ENCODE results near the gene MAB21L4. TPM values are rescaled to one million over a fixed set of nuclear protein-coding genes. Genes with fewer than 3 reads are reported as not detected.

The MAB21L4 gene
- total RNA-seq, 2 experiments from 2014 or later, result not detected

DNA sequence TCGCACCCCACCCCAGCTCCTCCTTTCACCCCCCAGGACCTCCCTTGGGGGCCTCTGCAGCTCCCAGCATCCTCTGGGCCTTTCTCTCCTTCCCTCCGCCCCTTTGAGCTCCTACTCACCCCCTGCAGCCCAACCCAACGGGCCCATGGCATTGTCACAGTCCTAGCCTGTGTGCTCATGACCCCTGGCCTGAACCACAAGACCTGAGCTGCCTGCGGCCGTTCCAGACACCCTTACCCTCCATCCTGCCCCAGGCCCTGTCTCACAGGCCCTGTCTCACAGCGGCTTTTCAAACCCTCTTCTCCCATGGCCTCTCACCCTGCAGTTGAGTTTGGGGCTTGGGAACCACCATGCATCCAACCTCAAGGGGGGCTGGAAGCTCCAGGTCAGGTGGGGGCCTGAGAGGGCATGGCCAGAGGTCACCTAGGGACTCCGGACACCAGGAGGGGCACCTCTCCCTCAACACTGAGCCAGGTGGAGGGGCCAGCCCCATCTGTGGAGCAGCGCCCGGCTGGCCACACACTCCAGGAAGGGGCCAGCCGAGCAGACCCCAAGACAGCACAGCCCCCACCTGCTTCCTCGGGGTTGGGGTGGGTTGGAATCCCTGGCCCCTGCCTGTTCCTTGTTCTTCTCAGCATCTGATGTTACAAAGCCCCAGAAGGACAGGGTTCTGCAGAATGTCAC is 6.9 kb downstream of the MAB21L4 start:
- ChIA-PET POLR2A (interaction anchor here (0.7 kb wide), 1 partner anchor 245 kb away, joined by 4 read pairs; no protein-coding TSS in a partner anchor), CTCF (ENCODE audit: unreplicated experiment) (interaction anchor here (0.6 kb wide), 1 partner anchor 161 kb away, joined by 22 read pairs; no protein-coding TSS in a partner anchor)
- Histone ChIP-seq H3K27ac (ENCODE audit: low read depth, low read length, poor library complexity, severe bottlenecking) (no peak overlapping the region), H4K20me1 (ENCODE audit: insufficient read depth, low read length) (no peaks in the 10 kb centered on the region), H3K9me3 (ENCODE audit: low read length) (no peaks in the 10 kb centered on the region), H3K4me2 (ENCODE audit: low read length) (no peak overlapping the region), H3K36me3 (ENCODE audit: insufficient read depth, low read length) (no peaks in the 10 kb centered on the region), H3K9me2 (ENCODE audit: insufficient read depth, low read length) (no peaks in the 10 kb centered on the region), H3K79me2 (ENCODE audit: insufficient read depth, low read depth, low read length) (no peaks in the 10 kb centered on the region), H3K4me3 (ENCODE audit: low read depth, low read length, poor library complexity, severe bottlenecking) (no peak overlapping the region), H2AFZ (ENCODE audit: low read length) (no peak overlapping the region), H3K4me1 (ENCODE audit: insufficient read depth, low read length, poor library complexity, severe bottlenecking) (no peaks in the 10 kb centered on the region)
- intact Hi-C loops (cut with micrococcal nuclease; ENCODE audit: unreplicated experiment), result no loop called here
- BruUV-seq (replicated peaks), result no TSS peak
- DNase-seq (ENCODE audit: low spot score), result no peak
- no peak for TF ChIP-seq EZH2phosphoT487 (IDR thresholded peaks at IDR 0.05; ENCODE audit: borderline replicate concordance, low read depth, low read length)
- TF ChIP-seq, protein P1, sequence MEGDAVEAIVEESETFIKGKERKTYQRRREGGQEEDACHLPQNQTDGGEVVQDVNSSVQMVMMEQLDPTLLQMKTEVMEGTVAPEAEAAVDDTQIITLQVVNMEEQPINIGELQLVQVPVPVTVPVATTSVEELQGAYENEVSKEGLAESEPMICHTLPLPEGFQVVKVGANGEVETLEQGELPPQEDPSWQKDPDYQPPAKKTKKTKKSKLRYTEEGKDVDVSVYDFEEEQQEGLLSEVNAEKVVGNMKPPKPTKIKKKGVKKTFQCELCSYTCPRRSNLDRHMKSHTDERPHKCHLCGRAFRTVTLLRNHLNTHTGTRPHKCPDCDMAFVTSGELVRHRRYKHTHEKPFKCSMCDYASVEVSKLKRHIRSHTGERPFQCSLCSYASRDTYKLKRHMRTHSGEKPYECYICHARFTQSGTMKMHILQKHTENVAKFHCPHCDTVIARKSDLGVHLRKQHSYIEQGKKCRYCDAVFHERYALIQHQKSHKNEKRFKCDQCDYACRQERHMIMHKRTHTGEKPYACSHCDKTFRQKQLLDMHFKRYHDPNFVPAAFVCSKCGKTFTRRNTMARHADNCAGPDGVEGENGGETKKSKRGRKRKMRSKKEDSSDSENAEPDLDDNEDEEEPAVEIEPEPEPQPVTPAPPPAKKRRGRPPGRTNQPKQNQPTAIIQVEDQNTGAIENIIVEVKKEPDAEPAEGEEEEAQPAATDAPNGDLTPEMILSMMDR (conservative IDR thresholded peaks at IDR 0.05; ENCODE audit: low read length), result no peak

DNA sequence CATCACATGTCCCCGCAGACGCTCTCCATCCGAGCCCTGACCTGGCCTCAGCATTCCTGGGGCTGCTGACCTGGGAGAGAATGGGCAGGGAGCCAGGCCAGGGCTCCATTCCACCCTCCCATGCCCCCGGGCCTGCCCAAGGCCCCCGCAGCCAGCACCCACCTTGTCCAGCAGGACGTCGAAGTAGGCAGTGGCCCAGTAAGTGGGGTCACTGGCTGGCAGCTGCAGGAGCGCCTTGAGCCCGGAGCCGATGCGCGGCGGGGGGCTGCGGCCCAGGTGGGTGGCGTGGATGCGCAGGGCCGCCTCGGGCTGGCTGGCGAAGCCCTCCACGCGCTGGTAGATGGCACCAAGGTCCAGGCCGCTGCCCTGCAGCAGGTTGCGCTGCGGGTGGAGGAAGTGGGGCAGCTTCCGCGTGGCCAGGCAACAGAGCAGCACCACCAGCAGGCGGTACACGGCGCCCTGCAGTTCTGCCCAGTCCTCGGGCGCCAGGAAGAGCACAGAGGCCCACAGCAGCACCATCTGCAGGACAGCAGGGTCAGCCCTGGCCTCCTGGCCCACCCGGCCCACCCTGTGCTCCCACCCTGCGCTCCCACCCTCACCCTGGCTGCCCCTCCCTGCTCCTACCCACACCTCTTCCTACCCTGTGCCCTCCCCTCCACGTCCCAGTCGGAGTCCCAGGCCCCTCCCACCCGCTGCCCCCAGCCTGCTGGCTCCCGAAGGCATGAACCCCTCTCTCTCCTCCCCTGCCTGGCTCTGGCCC is 7.6 kb downstream of the MAB21L4 start:
- intact Hi-C loops (cut with micrococcal nuclease; ENCODE audit: unreplicated experiment), result no loop called here
- Histone ChIP-seq H4K20me1 (ENCODE audit: insufficient read depth, low read length) (no peaks in the 10 kb centered on the region), H3K4me1 (ENCODE audit: insufficient read depth, low read length, poor library complexity, severe bottlenecking) (no peaks in the 10 kb centered on the region), H3K4me2 (ENCODE audit: low read length) (no peak overlapping the region), H3K36me3 (ENCODE audit: insufficient read depth, low read length) (no peaks in the 10 kb centered on the region), H3K4me3 (ENCODE audit: low read depth, low read length, poor library complexity, severe bottlenecking) (no peak overlapping the region), H3K9me2 (ENCODE audit: insufficient read depth, low read length) (no peaks in the 10 kb centered on the region), H3K9me3 (ENCODE audit: low read length) (no peaks in the 10 kb centered on the region), H2AFZ (ENCODE audit: low read length) (no peak overlapping the region), H3K79me2 (ENCODE audit: insufficient read depth, low read depth, low read length) (no peaks in the 10 kb centered on the region), H3K27ac (ENCODE audit: low read depth, low read length, poor library complexity, severe bottlenecking) (no peak overlapping the region)
- BruUV-seq (replicated peaks), result no TSS peak
- TF ChIP-seq, protein P1 (conservative IDR thresholded peaks at IDR 0.05; ENCODE audit: low read length), result no peak
- TF ChIP-seq EZH2phosphoT487 (IDR thresholded peaks at IDR 0.05; ENCODE audit: borderline replicate concordance, low read depth, low read length), result no peak
- DNase-seq (ENCODE audit: low spot score), result no peak
- ChIA-PET CTCF (ENCODE audit: unreplicated experiment) (interaction anchor here (0.6 kb wide), 1 partner anchor 162 kb away, joined by 22 read pairs; no protein-coding TSS in a partner anchor), POLR2A (interaction anchor here (0.7 kb wide), 1 partner anchor 244 kb away, joined by 4 read pairs; no protein-coding TSS in a partner anchor)

Measured in OCI-LY7 (cell line).